ENCODE measurements around the gene DPP8. TPM values are rescaled to one million over a fixed set of nuclear protein-coding genes. Genes with fewer than 3 reads are reported as not detected.

DPP8 gene
- total RNA-seq, 5 donors from 2014 or later (not counting 1 experiment from before 2014, with no cell fraction given) = 43.9 to 56.5 (median 49.9) TPM

- peaks cover 28 to 59% of the 10 kb centered on the region in 2 donors for H3K27me3 Mint-ChIP-seq
- ATAC-seq (replicated peaks in 1 of 4) = no peak
- CTCF ChIA-PET = no interaction called here
- H3K4me3 ChIP-seq (ENCODE audit: control insufficient read depth in 1 of 2, extremely low read depth in 1 of 2, low read length in 1 of 2) = no peak overlapping the region
- H3K9me3 Mint-ChIP-seq = no peaks in the 10 kb centered on the region
- H3K27me3 ChIP-seq (replicated peaks in 1 of 2; ENCODE audit: control insufficient read depth in 2 of 2, extremely low read depth in 1 of 2, insufficient read depth in 2 of 2, low read length in 1 of 2) = peaks cover 0 to 47% of the 10 kb centered on the region in 2 experiments
- no peaks in the 10 kb centered on the region for H3K4me1 Mint-ChIP-seq
- no peaks in the 10 kb centered on the region for H3K4me1 ChIP-seq (ENCODE audit: control insufficient read depth in 1 of 2, extremely low read depth in 1 of 2, insufficient read depth in 2 of 2, low read length in 2 of 2)
- no peaks in the 10 kb centered on the region for H3K36me3 ChIP-seq (ENCODE audit: control insufficient read depth in 2 of 2, extremely low read depth in 1 of 2, insufficient read depth in 1 of 2, low read length in 1 of 2)
- DNase-seq = no peak
- no peak overlapping the region for H3K4me3 Mint-ChIP-seq
- no peaks in the 10 kb centered on the region for H3K36me3 Mint-ChIP-seq
- H3K9me3 ChIP-seq = no peaks in the 10 kb centered on the region
- no peak overlapping the region for H3K27ac ChIP-seq (ENCODE audit: low read length)
- H3K27ac Mint-ChIP-seq = peak overlapping the region in 1 of 2 donors; percentile 19
- POLR2A ChIA-PET = no interaction called here
- WGBS (ENCODE audit: insufficient coverage) = 74% methylated on average over 4 of the region's 6 CpGs
Observed at GRCh38 chr15:65404186-65404872, 113.2 kb downstream of the DPP8 start.

GRCh38 chr15:65402961-65403360 lies 114.5 kb downstream of the DPP8 start:
- ChIA-PET CTCF (no interaction called here), POLR2A (no interaction called here)
- H3K9me3 ChIP-seq = no peaks in the 10 kb centered on the region
- H3K4me1 ChIP-seq (ENCODE audit: control insufficient read depth in 1 of 2, extremely low read depth in 1 of 2, insufficient read depth in 2 of 2, low read length in 2 of 2) = no peaks in the 10 kb centered on the region
- Mint-ChIP-seq H3K9me3 (no peaks in the 10 kb centered on the region), H3K4me1 (no peaks in the 10 kb centered on the region), H3K27me3 (peaks cover 26 to 62% of the 10 kb centered on the region in 2 donors), H3K36me3 (no peaks in the 10 kb centered on the region), H3K4me3 (no peak overlapping the region), H3K27ac (no peak overlapping the region)
- H3K27me3 ChIP-seq (replicated peaks in 1 of 2; ENCODE audit: control insufficient read depth in 2 of 2, extremely low read depth in 1 of 2, insufficient read depth in 2 of 2, low read length in 1 of 2) = peaks cover 0 to 49% of the 10 kb centered on the region in 2 experiments
- 89% methylated on average over 2 of the region's 4 CpGs for WGBS (ENCODE audit: insufficient coverage)
- DNase-seq (no peak), ATAC-seq (replicated peaks in 1 of 4) (no peak)
- no peak overlapping the region for H3K27ac ChIP-seq (ENCODE audit: low read length)
- no peaks in the 10 kb centered on the region for H3K36me3 ChIP-seq (ENCODE audit: control insufficient read depth in 2 of 2, extremely low read depth in 1 of 2, insufficient read depth in 1 of 2, low read length in 1 of 2)
- H3K4me3 ChIP-seq (ENCODE audit: control insufficient read depth in 1 of 2, extremely low read depth in 1 of 2, low read length in 1 of 2) = no peak overlapping the region

GRCh38 chr15:65401611-65402240 lies 115.8 kb downstream of the DPP8 start:
- Mint-ChIP-seq H3K27me3 (peaks cover 36 to 68% of the 10 kb centered on the region in 2 donors), H3K9me3 (no peaks in the 10 kb centered on the region), H3K4me3 (no peak overlapping the region), H3K4me1 (peaks cover 2 to 5% (median 3%) of the 10 kb centered on the region in 3 donors), H3K27ac (no peak overlapping the region), H3K36me3 (no peaks in the 10 kb centered on the region)
- ATAC-seq (replicated peaks in 1 of 4) = no peak
- Histone ChIP-seq H3K27ac (ENCODE audit: low read length) (no peak overlapping the region), H3K36me3 (ENCODE audit: control insufficient read depth in 2 of 2, extremely low read depth in 1 of 2, insufficient read depth in 1 of 2, low read length in 1 of 2) (no peaks in the 10 kb centered on the region), H3K27me3 (replicated peaks in 1 of 2; ENCODE audit: control insufficient read depth in 2 of 2, extremely low read depth in 1 of 2, insufficient read depth in 2 of 2, low read length in 1 of 2) (peaks cover 5 to 57% of the 10 kb centered on the region in 2 experiments), H3K4me3 (ENCODE audit: control insufficient read depth in 1 of 2, extremely low read depth in 1 of 2, low read length in 1 of 2) (no peak overlapping the region), H3K9me3 (no peaks in the 10 kb centered on the region), H3K4me1 (ENCODE audit: control insufficient read depth in 1 of 2, extremely low read depth in 1 of 2, insufficient read depth in 2 of 2, low read length in 2 of 2) (peaks cover 0 to 2% of the 10 kb centered on the region in 2 experiments)
- ChIA-PET POLR2A (no interaction called here), CTCF (no interaction called here)
- DNase-seq = no peak
- WGBS (ENCODE audit: insufficient coverage) = 82% methylated on average over 5 of the region's 8 CpGs

DNA sequence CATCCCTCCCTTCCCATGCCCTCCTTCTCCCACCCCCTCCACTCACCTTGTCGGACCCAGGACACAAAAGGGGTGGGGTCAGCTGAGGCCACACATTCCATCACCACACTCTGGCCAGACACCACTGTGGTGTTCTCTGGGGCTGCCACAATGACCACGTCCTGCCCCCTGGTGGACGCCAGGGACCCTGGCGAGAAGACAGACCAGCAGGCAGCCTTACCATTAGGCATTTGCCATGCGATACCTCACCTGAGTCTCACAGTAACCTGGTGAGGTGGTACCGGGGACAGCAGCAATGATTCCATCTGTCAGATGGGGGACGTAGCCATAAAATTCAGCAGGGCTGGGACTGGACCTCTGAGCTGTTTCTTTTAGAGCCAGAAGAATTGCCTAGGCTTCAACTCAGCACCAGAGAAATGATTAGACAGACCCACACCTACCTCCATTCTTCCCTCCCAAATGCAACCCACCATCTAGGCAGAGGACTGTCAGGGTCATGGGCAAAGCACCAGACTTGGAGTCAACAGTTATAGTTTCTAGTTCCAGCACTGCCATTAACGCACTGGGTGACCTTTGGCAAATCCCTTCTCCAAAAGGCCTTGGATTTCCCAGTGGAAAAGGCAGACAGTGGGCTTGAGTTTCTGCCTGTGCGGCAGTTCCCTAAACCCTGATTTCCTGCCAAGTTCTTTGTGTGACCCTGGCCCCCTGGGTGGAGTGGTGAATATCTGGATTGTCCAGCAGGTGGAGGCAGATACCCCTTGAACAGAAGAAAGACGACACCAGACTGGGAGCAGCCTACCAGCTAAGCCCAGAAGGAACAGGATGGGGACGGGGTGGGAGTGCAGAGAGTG lies 116.5 kb downstream of the DPP8 start:
- H3K4me1 ChIP-seq (ENCODE audit: control insufficient read depth in 1 of 2, extremely low read depth in 1 of 2, insufficient read depth in 2 of 2, low read length in 2 of 2) = peaks cover 0 to 8% of the 10 kb centered on the region in 2 experiments
- Mint-ChIP-seq H3K36me3 (no peaks in the 10 kb centered on the region), H3K4me3 (no peak overlapping the region)

GRCh38 chr15:65399997-65400396 lies 117.5 kb downstream of the DPP8 start:
- Mint-ChIP-seq H3K36me3 (no peaks in the 10 kb centered on the region), H3K9me3 (no peaks in the 10 kb centered on the region), H3K4me1 (peaks cover 6 to 12% (median 8%) of the 10 kb centered on the region in 3 donors), H3K4me3 (no peak overlapping the region), H3K27ac (no peak overlapping the region), H3K27me3 (peaks cover 48 to 77% of the 10 kb centered on the region in 2 donors)
- Histone ChIP-seq H3K36me3 (ENCODE audit: control insufficient read depth in 2 of 2, extremely low read depth in 1 of 2, insufficient read depth in 1 of 2, low read length in 1 of 2) (no peaks in the 10 kb centered on the region), H3K4me3 (ENCODE audit: control insufficient read depth in 1 of 2, extremely low read depth in 1 of 2, low read length in 1 of 2) (no peak overlapping the region), H3K27me3 (replicated peaks in 1 of 2; ENCODE audit: control insufficient read depth in 2 of 2, extremely low read depth in 1 of 2, insufficient read depth in 2 of 2, low read length in 1 of 2) (peaks cover 5 to 70% of the 10 kb centered on the region in 2 experiments), H3K27ac (ENCODE audit: low read length) (no peak overlapping the region), H3K9me3 (no peaks in the 10 kb centered on the region), H3K4me1 (ENCODE audit: control insufficient read depth in 1 of 2, extremely low read depth in 1 of 2, insufficient read depth in 2 of 2, low read length in 2 of 2) (peaks cover 0 to 12% of the 10 kb centered on the region in 2 experiments)
- ATAC-seq (replicated peaks in 1 of 4) = no peak
- POLR2A ChIA-PET = no interaction called here
- CTCF ChIA-PET = no interaction called here
- 60% methylated on average over 2 of the region's 2 CpGs for WGBS (ENCODE audit: insufficient coverage)
- DNase-seq = no peak

More for the DNA sequence above, 116.5 kb downstream of the DPP8 start:
- Histone ChIP-seq H3K36me3 (ENCODE audit: control insufficient read depth in 2 of 2, extremely low read depth in 1 of 2, insufficient read depth in 1 of 2, low read length in 1 of 2) (no peaks in the 10 kb centered on the region), H3K27ac (ENCODE audit: low read length) (no peak overlapping the region), H3K9me3 (no peaks in the 10 kb centered on the region), H3K4me3 (ENCODE audit: control insufficient read depth in 1 of 2, extremely low read depth in 1 of 2, low read length in 1 of 2) (no peak overlapping the region), H3K27me3 (replicated peaks in 1 of 2; ENCODE audit: control insufficient read depth in 2 of 2, extremely low read depth in 1 of 2, insufficient read depth in 2 of 2, low read length in 1 of 2) (peaks cover 5 to 63% of the 10 kb centered on the region in 2 experiments)
- DNase-seq (peak in 20 of 35 experiments; percentile 4 to 52 (median 29)), ATAC-seq (replicated peaks in 1 of 4) (peak; percentile 45 to 70 (median 57))
- whole genome bisulfite sequencing (ENCODE audit: insufficient coverage) = 24% methylated on average over 11 of the region's 11 CpGs
- ChIA-PET CTCF (no interaction called here), POLR2A (no interaction called here)
- H3K27me3 Mint-ChIP-seq = peaks cover 44 to 73% of the 10 kb centered on the region in 2 donors
- peaks cover 6 to 12% (median 8%) of the 10 kb centered on the region in 3 donors for H3K4me1 Mint-ChIP-seq
- H3K27ac Mint-ChIP-seq = no peak overlapping the region
- no peaks in the 10 kb centered on the region for H3K9me3 Mint-ChIP-seq

GRCh38 chr15:65399001-65399706 lies 118.3 kb downstream of the DPP8 start:
- ChIA-PET CTCF (interaction anchor here in 1 of 2 donors (0.6 kb wide), 1 partner anchor 484 kb away, joined by 4 read pairs; no protein-coding TSS in a partner anchor), POLR2A (no interaction called here)
- no peak for DNase-seq
- Mint-ChIP-seq H3K27me3 (peaks cover 53 to 78% of the 10 kb centered on the region in 2 donors), H3K9me3 (no peaks in the 10 kb centered on the region), H3K4me1 (peaks cover 6 to 12% (median 8%) of the 10 kb centered on the region in 3 donors), H3K4me3 (no peak overlapping the region), H3K36me3 (no peaks in the 10 kb centered on the region), H3K27ac (no peak overlapping the region)
- ATAC-seq (replicated peaks in 1 of 4) = no peak
- Histone ChIP-seq H3K9me3 (no peaks in the 10 kb centered on the region), H3K4me3 (ENCODE audit: control insufficient read depth in 1 of 2, extremely low read depth in 1 of 2, low read length in 1 of 2) (no peak overlapping the region), H3K36me3 (ENCODE audit: control insufficient read depth in 2 of 2, extremely low read depth in 1 of 2, insufficient read depth in 1 of 2, low read length in 1 of 2) (no peaks in the 10 kb centered on the region), H3K27me3 (replicated peaks in 1 of 2; ENCODE audit: control insufficient read depth in 2 of 2, extremely low read depth in 1 of 2, insufficient read depth in 2 of 2, low read length in 1 of 2) (peaks cover 5 to 74% of the 10 kb centered on the region in 2 experiments), H3K27ac (ENCODE audit: low read length) (no peak overlapping the region), H3K4me1 (ENCODE audit: control insufficient read depth in 1 of 2, extremely low read depth in 1 of 2, insufficient read depth in 2 of 2, low read length in 2 of 2) (peaks cover 0 to 12% of the 10 kb centered on the region in 2 experiments)
- WGBS (ENCODE audit: insufficient coverage) = 82% methylated on average over 2 of the region's 11 CpGs

Data from T-cell (primary cell).